GM12891 (cell line): ENCODE data around the gene NCKAP5.

Experiments used
- PAX5 ChIP-seq: IDR thresholded peaks from 2 replicates; pipeline ENCODE4 v1.6.1; 2011; ENCODE audit warnings: low read length, moderate library complexity, mild to moderate bottlenecking; ENCODE audit not compliant: insufficient read depth, severe bottlenecking
- POLR2AphosphoS5 ChIP-seq: IDR thresholded peaks from 2 replicates; pipeline ENCODE4 v1.6.1; 2011; ENCODE audit warnings: low read depth, low read length, control low read depth

- TF ChIP-seq POLR2AphosphoS5 (no peak), PAX5 (no peak)
Observed at GRCh38 chr2:133322909-133323308, 245.4 kb downstream of the NCKAP5 start.
